GM21737 (cell line): ENCODE results near the gene IQSEC1.
A peak's percentile ranks its signal among the peaks of the same experiment; 100 is the strongest.

ENCODE experiments used
- ATAC-seq: cut with Tn5 transposase; IDR thresholded peaks from one replicate; pipeline ENCODE4 v1.9.1; 2021; ENCODE audit warnings: mild to moderate bottlenecking, moderate library complexity; ENCODE audit not compliant: unreplicated experiment

The IQSEC1 gene

GRCh38 chr3:12961007-12961696 is 112.1 kb downstream of the IQSEC1 start:
- no peak for ATAC-seq

- no peak for ATAC-seq
Measured at GRCh38 chr3:12960497-12960896, 112.7 kb downstream of the IQSEC1 start.

GRCh38 chr3:12959838-12960378 is 113.3 kb downstream of the IQSEC1 start:
- no peak for ATAC-seq

GRCh38 chr3:12959410-12959809 is 113.8 kb downstream of the IQSEC1 start:
- ATAC-seq = no peak

GRCh38 chr3:12957824-12958792 is 115.1 kb downstream of the IQSEC1 start:
- no peak for ATAC-seq

GRCh38 chr3:12957339-12957738 is 115.9 kb downstream of the IQSEC1 start:
- no peak for ATAC-seq

- ATAC-seq = no peak
Measured at GRCh38 chr3:12956316-12956660, 116.9 kb downstream of the IQSEC1 start.

GRCh38 chr3:12955651-12956315 is 117.4 kb downstream of the IQSEC1 start:
- ATAC-seq = no peak

GRCh38 chr3:12954891-12955650 is 118.2 kb downstream of the IQSEC1 start:
- no peak for ATAC-seq

GRCh38 chr3:12954180-12954579 is 119.0 kb downstream of the IQSEC1 start:
- no peak for ATAC-seq

GRCh38 chr3:12953201-12953995 is 119.8 kb downstream of the IQSEC1 start:
- no peak for ATAC-seq

GRCh38 chr3:12952343-12953200 is 120.7 kb downstream of the IQSEC1 start:
- ATAC-seq = no peak

GRCh38 chr3:12948891-12949711 is 124.1 kb downstream of the IQSEC1 start:
- peak; percentile 57 for ATAC-seq

- no peak for ATAC-seq
Measured at GRCh38 chr3:12948371-12948770, 124.9 kb downstream of the IQSEC1 start.

- ATAC-seq = no peak
Measured at GRCh38 chr3:12947504-12948369, 125.5 kb downstream of the IQSEC1 start.

- no peak for ATAC-seq
Measured at GRCh38 chr3:12946649-12947316, 126.4 kb downstream of the IQSEC1 start.
